Measurements from ENCODE around the gene SLC22A23.

Gene SLC22A23

GRCh38 chr6:3314621-3315467 lies 142.0 kb downstream of the SLC22A23 start:
- Histone ChIP-seq H4K20me1 (ENCODE audit: control insufficient read depth, insufficient read depth, low read depth, low read length) (no peaks in the 10 kb centered on the region), H3K36me3 (ENCODE audit: control insufficient read depth, low read length) (no peaks in the 10 kb centered on the region), H3F3A (ENCODE audit: control insufficient read depth, insufficient read depth) (no peaks in the 10 kb centered on the region), H3K27me3 (ENCODE audit: control insufficient read depth, low read length) (peaks cover 14% of the 10 kb centered on the region), H3K27ac (ENCODE audit: low read depth, low read length) (no peak overlapping the region), H3K4me3 (ENCODE audit: low read length) (no peak overlapping the region), H3K9me3 (ENCODE audit: control insufficient read depth, insufficient read depth, low read length) (no peaks in the 10 kb centered on the region), H3K9me2 (replicated peaks; ENCODE audit: control insufficient read depth, low read length) (no peaks in the 10 kb centered on the region), H3K79me2 (ENCODE audit: control insufficient read depth, low read length) (no peaks in the 10 kb centered on the region), H3K4me1 (ENCODE audit: control insufficient read depth, low read length) (no peaks in the 10 kb centered on the region), H3K4me2 (ENCODE audit: low read length) (no peak overlapping the region)
- TF ChIP-seq CTCF (IDR thresholded peaks at IDR 0.05; ENCODE audit: low read depth, low read length, poor library complexity, severe bottlenecking), result no peak
- no peak for TF ChIP-seq EZH2phosphoT487 (IDR thresholded peaks at IDR 0.05; ENCODE audit: borderline replicate concordance, low read length)

- no peaks in the 10 kb centered on the region; the same call in 1 of the 2 replicates for H3K4me1 ChIP-seq (ENCODE audit: control insufficient read depth, low read length)
- H3K9me2 ChIP-seq (replicated peaks; ENCODE audit: control insufficient read depth, low read length), result no peaks in the 10 kb centered on the region
- TF ChIP-seq CTCF (IDR thresholded peaks at IDR 0.05; ENCODE audit: low read depth, low read length, poor library complexity, severe bottlenecking) (no peak), EZH2phosphoT487 (IDR thresholded peaks at IDR 0.05; ENCODE audit: borderline replicate concordance, low read length) (no peak)
- H3K27ac ChIP-seq (ENCODE audit: low read depth, low read length), result no peak overlapping the region
- H3K9me3 ChIP-seq (ENCODE audit: control insufficient read depth, insufficient read depth, low read length), result no peaks in the 10 kb centered on the region
- H3K4me2 ChIP-seq (ENCODE audit: low read length), result no peak overlapping the region
- H3K36me3 ChIP-seq (ENCODE audit: control insufficient read depth, low read length), result no peaks in the 10 kb centered on the region
- H4K20me1 ChIP-seq (ENCODE audit: control insufficient read depth, insufficient read depth, low read depth, low read length), result no peaks in the 10 kb centered on the region
- no peaks in the 10 kb centered on the region for H3F3A ChIP-seq (ENCODE audit: control insufficient read depth, insufficient read depth)
- H3K27me3 ChIP-seq (ENCODE audit: control insufficient read depth, low read length), result peaks cover 16% of the 10 kb centered on the region
- no peaks in the 10 kb centered on the region for H3K79me2 ChIP-seq (ENCODE audit: control insufficient read depth, low read length)
- H3K4me3 ChIP-seq (ENCODE audit: low read length), result no peak overlapping the region
Observed at GRCh38 chr6:3314176-3314575, 142.7 kb downstream of the SLC22A23 start.

- no peaks in the 10 kb centered on the region for H4K20me1 ChIP-seq (ENCODE audit: control insufficient read depth, insufficient read depth, low read depth, low read length)
- H3K36me3 ChIP-seq (ENCODE audit: control insufficient read depth, low read length), result no peaks in the 10 kb centered on the region
- H3K9me3 ChIP-seq (ENCODE audit: control insufficient read depth, insufficient read depth, low read length), result no peaks in the 10 kb centered on the region
- peaks cover 11% of the 10 kb centered on the region; the same call in 1 of the 2 replicates for H3K27me3 ChIP-seq (ENCODE audit: control insufficient read depth, low read length)
- TF ChIP-seq EZH2phosphoT487 (IDR thresholded peaks at IDR 0.05; ENCODE audit: borderline replicate concordance, low read length) (no peak), CTCF (IDR thresholded peaks at IDR 0.05; ENCODE audit: low read depth, low read length, poor library complexity, severe bottlenecking) (no peak)
- H3K79me2 ChIP-seq (ENCODE audit: control insufficient read depth, low read length), result no peaks in the 10 kb centered on the region
- no peak overlapping the region for H3K4me2 ChIP-seq (ENCODE audit: low read length)
- no peaks in the 10 kb centered on the region for H3K9me2 ChIP-seq (replicated peaks; ENCODE audit: control insufficient read depth, low read length)
- H3K4me1 ChIP-seq (ENCODE audit: control insufficient read depth, low read length), result no peaks in the 10 kb centered on the region; the same call in 1 of the 2 replicates
- no peak overlapping the region for H3K27ac ChIP-seq (ENCODE audit: low read depth, low read length)
- H3F3A ChIP-seq (ENCODE audit: control insufficient read depth, insufficient read depth), result no peaks in the 10 kb centered on the region
- H3K4me3 ChIP-seq (ENCODE audit: low read length), result no peak overlapping the region
Observed at GRCh38 chr6:3312604-3313231, 144.1 kb downstream of the SLC22A23 start.

Data from DOHH2 (cell line).